NB4 (cell line): Measurements from ENCODE around the gene KLHL13.

Source experiments
- DNase-seq: peaks from one replicate; pipeline ENCODE4 v3.0.0; 2010; ENCODE audit warnings: low read depth
- H3K4me3 ChIP-seq: one replicate; pipeline ENCODE4 v1.5.1; 2011; ENCODE audit warnings: mild to moderate bottlenecking, low read depth, low read length, moderate library complexity
- MAX ChIP-seq: IDR thresholded peaks from 2 replicates; pipeline ENCODE4 v1.6.1; 2011; ENCODE audit warnings: low read depth, low read length
- MYC ChIP-seq: IDR thresholded peaks from 2 replicates; pipeline ENCODE4 v1.6.1; 2011; ENCODE audit warnings: low read depth, low read length
- POLR2A ChIP-seq: IDR thresholded peaks from 2 replicates; pipeline ENCODE4 v1.6.1; 2011; ENCODE audit warnings: mild to moderate bottlenecking; ENCODE audit not compliant: insufficient read length; ENCODE audit errors: extremely low read depth
- TF ChIP-seq, protein P1 (sequence below): IDR thresholded peaks from one replicate; pipeline ENCODE4 v1.5.1; 2012; ENCODE audit warnings: low read depth, low read length

Gene KLHL13

DNA sequence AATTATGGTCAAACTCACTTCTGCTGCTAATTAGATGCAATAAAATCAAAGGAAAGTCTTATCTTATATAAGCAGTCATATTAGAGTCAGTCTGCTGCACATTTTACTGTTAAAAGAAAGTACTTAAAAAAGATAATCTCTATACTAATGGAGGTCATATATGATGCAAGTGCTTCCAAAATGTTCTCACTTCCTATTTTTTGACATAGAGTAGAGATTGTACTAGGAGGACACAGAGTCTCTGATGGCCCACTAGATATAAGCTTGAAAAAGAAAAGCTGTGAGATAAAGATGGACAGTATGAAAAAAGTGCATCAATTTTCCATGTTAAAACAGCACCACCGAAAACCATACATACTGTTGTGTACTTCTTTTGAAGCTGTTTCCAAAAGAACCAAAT, 196.9 kb downstream of the KLHL13 start:
- no peak for DNase-seq
- no peak overlapping the region for H3K4me3 ChIP-seq
- TF ChIP-seq MAX, result no peak
- TF ChIP-seq MYC, result no peak
- TF ChIP-seq, protein P1, sequence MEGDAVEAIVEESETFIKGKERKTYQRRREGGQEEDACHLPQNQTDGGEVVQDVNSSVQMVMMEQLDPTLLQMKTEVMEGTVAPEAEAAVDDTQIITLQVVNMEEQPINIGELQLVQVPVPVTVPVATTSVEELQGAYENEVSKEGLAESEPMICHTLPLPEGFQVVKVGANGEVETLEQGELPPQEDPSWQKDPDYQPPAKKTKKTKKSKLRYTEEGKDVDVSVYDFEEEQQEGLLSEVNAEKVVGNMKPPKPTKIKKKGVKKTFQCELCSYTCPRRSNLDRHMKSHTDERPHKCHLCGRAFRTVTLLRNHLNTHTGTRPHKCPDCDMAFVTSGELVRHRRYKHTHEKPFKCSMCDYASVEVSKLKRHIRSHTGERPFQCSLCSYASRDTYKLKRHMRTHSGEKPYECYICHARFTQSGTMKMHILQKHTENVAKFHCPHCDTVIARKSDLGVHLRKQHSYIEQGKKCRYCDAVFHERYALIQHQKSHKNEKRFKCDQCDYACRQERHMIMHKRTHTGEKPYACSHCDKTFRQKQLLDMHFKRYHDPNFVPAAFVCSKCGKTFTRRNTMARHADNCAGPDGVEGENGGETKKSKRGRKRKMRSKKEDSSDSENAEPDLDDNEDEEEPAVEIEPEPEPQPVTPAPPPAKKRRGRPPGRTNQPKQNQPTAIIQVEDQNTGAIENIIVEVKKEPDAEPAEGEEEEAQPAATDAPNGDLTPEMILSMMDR, result no peak
- no peak for TF ChIP-seq POLR2A

GRCh38 chrX:117910216-117910615, 206.4 kb downstream of the KLHL13 start:
- H3K4me3 ChIP-seq, result no peak overlapping the region
- DNase-seq, result no peak
- TF ChIP-seq MAX (no peak), MYC (no peak), POLR2A (no peak)
- TF ChIP-seq, protein P1, result no peak

GRCh38 chrX:117898226-117898625, 218.4 kb downstream of the KLHL13 start:
- no peak for DNase-seq
- TF ChIP-seq, protein P1, result no peak
- TF ChIP-seq POLR2A, result no peak
- TF ChIP-seq MYC, result no peak
- TF ChIP-seq MAX, result no peak
- H3K4me3 ChIP-seq, result no peak overlapping the region

- no peak overlapping the region for H3K4me3 ChIP-seq
- TF ChIP-seq POLR2A (no peak), MAX (no peak), MYC (no peak)
- TF ChIP-seq, protein P1, result no peak
- DNase-seq, result no peak
Measured at GRCh38 chrX:117895418-117895817, 221.2 kb downstream of the KLHL13 start.

DNA sequence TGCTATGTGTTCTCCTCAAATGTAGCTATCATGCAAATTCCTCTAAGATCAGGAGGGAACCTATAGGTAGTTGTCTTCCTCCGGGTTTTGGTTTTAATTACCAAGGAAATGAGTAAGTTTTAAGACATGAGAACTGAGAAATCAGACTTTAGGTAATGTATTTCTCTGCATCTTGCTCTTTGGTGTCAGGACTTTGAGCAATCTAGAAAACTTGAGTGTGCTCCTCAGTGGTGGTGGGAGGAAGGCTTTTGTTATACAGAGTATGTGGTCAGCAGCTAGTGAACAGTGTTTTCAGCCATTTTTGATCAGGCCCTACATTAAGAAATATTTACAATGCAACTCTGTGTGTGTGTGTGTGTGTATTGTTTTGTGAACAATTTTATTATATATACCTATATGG, 224.1 kb downstream of the KLHL13 start:
- DNase-seq, result no peak
- no peak overlapping the region for H3K4me3 ChIP-seq
- TF ChIP-seq MAX (no peak), POLR2A (no peak)

DNA sequence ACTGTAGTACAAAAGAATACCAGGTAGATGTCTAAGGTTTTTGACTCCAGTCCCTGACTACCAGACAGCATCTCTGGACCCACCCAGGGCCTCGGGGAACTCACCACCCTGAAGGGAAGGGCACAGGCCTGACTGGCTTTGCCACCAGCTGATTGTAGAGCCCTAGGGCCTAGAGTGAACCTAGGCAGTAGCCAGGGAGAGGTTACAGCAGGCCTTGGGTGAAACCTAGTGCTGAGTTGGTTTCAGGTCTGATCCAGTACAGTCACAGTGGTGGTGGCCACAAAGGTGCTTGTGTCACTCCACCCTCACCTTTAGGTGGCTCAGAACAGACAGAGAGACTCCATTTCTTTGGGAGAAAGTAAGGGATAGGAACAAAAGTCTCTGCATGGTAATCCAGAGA, 244.8 kb downstream of the KLHL13 start:
- no peak for TF ChIP-seq MYC
- no peak for TF ChIP-seq MAX
- TF ChIP-seq POLR2A, result no peak
- TF ChIP-seq, protein P1, result no peak

More for the DNA sequence above, 244.8 kb downstream of the KLHL13 start:
- DNase-seq, result no peak
- H3K4me3 ChIP-seq, result no peak overlapping the region
